LNCAP (cell line): ENCODE results near the gene FAM222A.

Experiments
- CTCF ChIP-seq: fragments of 450-650 bp; IDR thresholded peaks from 2 replicates; pipeline ENCODE4 v1.5.1; 2017; ENCODE audit warnings: mild to moderate bottlenecking

The FAM222A gene

GRCh38 chr12:109758426-109759420, 45.1 kb downstream of the FAM222A start:
- no peak for TF ChIP-seq CTCF

GRCh38 chr12:109759595-109759994, 46.0 kb downstream of the FAM222A start:
- TF ChIP-seq CTCF: no peak

- TF ChIP-seq CTCF: no peak
Observed at GRCh38 chr12:109760031-109760929, 46.7 kb downstream of the FAM222A start.

- TF ChIP-seq CTCF: no peak
Observed at GRCh38 chr12:109760930-109761921, 47.6 kb downstream of the FAM222A start.

- no peak for TF ChIP-seq CTCF
Observed at GRCh38 chr12:109762071-109762672, 48.5 kb downstream of the FAM222A start.

GRCh38 chr12:109762673-109763191, 49.1 kb downstream of the FAM222A start:
- no peak for TF ChIP-seq CTCF
